ENCODE measurements around the gene ERCC6. TPM values are rescaled to one million over a fixed set of nuclear protein-coding genes. Genes with fewer than 3 reads are reported as not detected.

ERCC6 gene
- 4.2 and 5.3 TPM in 2 replicates for total RNA-seq (2014; rRNA removed; shearing (Covaris generic))

- peak; percentile 93 for DNase-seq (ENCODE audit: low spot score)
These were observed at the start of gene ERCC6 for GRCh38 chr10:49538381-49539319. TSS of gene ERCC6 (minus strand) at chr10:49539121.

GRCh38 chr10:49587981-49588380 lies 49.1 kb upstream of the ERCC6 start:
- DNase-seq (ENCODE audit: low spot score): no peak

GRCh38 chr10:49585387-49585786 lies 46.5 kb upstream of the ERCC6 start:
- DNase-seq (ENCODE audit: low spot score): no peak

- no peak for DNase-seq (ENCODE audit: low spot score)
These were observed 40.7 kb upstream of the ERCC6 start for GRCh38 chr10:49579621-49580020.

- no peak for DNase-seq (ENCODE audit: low spot score)
These were observed 39.5 kb upstream of the ERCC6 start for GRCh38 chr10:49578392-49578791.

- no peak for DNase-seq (ENCODE audit: low spot score)
These were observed 38.4 kb upstream of the ERCC6 start for GRCh38 chr10:49577182-49577925.

- no peak for DNase-seq (ENCODE audit: low spot score)
These were observed 36.7 kb upstream of the ERCC6 start for GRCh38 chr10:49575489-49576072.

GRCh38 chr10:49572594-49573114 lies 33.7 kb upstream of the ERCC6 start:
- no peak for DNase-seq (ENCODE audit: low spot score)

GRCh38 chr10:49571388-49571787 lies 32.5 kb upstream of the ERCC6 start:
- DNase-seq (ENCODE audit: low spot score): no peak

- DNase-seq (ENCODE audit: low spot score): no peak
These were observed 30.2 kb upstream of the ERCC6 start for GRCh38 chr10:49569031-49569631.

- no peak for DNase-seq (ENCODE audit: low spot score)
These were observed 29.3 kb upstream of the ERCC6 start for GRCh38 chr10:49568235-49568634.

GRCh38 chr10:49567810-49568209 lies 28.9 kb upstream of the ERCC6 start:
- DNase-seq (ENCODE audit: low spot score): no peak

- no peak for DNase-seq (ENCODE audit: low spot score)
These were observed 25.6 kb upstream of the ERCC6 start for GRCh38 chr10:49564461-49565009.

GRCh38 chr10:49562893-49563292 lies 24.0 kb upstream of the ERCC6 start:
- no peak for DNase-seq (ENCODE audit: low spot score)

- DNase-seq (ENCODE audit: low spot score): no peak
These were observed 21.6 kb upstream of the ERCC6 start for GRCh38 chr10:49560526-49560925.

GRCh38 chr10:49559476-49559875 lies 20.6 kb upstream of the ERCC6 start:
- DNase-seq (ENCODE audit: low spot score): no peak

- DNase-seq (ENCODE audit: low spot score): no peak
These were observed 19.3 kb upstream of the ERCC6 start for GRCh38 chr10:49558190-49558589.

GRCh38 chr10:49557681-49558080 lies 18.8 kb upstream of the ERCC6 start:
- DNase-seq (ENCODE audit: low spot score): no peak

GRCh38 chr10:49556723-49557122 lies 17.8 kb upstream of the ERCC6 start:
- no peak for DNase-seq (ENCODE audit: low spot score)

- DNase-seq (ENCODE audit: low spot score): no peak
These were observed 13.4 kb upstream of the ERCC6 start for GRCh38 chr10:49552277-49552676.

GRCh38 chr10:49550563-49550962 lies 11.6 kb upstream of the ERCC6 start:
- no peak for DNase-seq (ENCODE audit: low spot score)

Measured in HT-29 (cell line).